Esophagus muscularis mucosa (tissue), 4 donors: ENCODE measurements around the gene MEST. TPM values are rescaled to one million over a fixed set of nuclear protein-coding genes. Genes with fewer than 3 reads are reported as not detected.

Experiments used
- DNase-seq: peaks from one replicate; pipeline ENCODE4 v3.0.0-alpha.2; 2017; ENCODE audit errors: extremely low spot score
- H3K27ac ChIP-seq, 4 donors: fragments of 200-600 bp; sonication (generic); replicated peaks in 1 of 4; 1 replicate in 3 of 4; 2 replicates in 1 of 4; pipeline ENCODE4 v1.5.1; 2016 to 2019; ENCODE audit warnings: mild to moderate bottlenecking in 1 of 4
- H3K27me3 ChIP-seq, 4 donors: fragments of 200-600 bp; sonication (generic); one replicate each; pipeline versions ENCODE4 v1.5.1 to v1.6.0; 2016 to 2019
- H3K36me3 ChIP-seq, 4 donors: fragments of 200-600 bp; sonication (generic); one replicate each; pipeline ENCODE4 v1.5.1; 2016 to 2019
- H3K4me1 ChIP-seq, 4 donors: fragments of 200-600 bp; sonication (generic); one replicate each; pipeline ENCODE4 v1.5.1; 2016 to 2019
- H3K4me3 ChIP-seq, 4 donors: fragments of 200-600 bp; sonication (generic); 1 replicate in 2 of 4; 2 replicates in 2 of 4; pipeline ENCODE4 v1.5.1; 2016 to 2019; ENCODE audit warnings: mild to moderate bottlenecking in 4 of 4, moderate library complexity in 1 of 4
- H3K9me3 ChIP-seq, 4 donors: fragments of 200-600 bp; sonication (generic); 1 replicate in 3 of 4; 2 replicates in 1 of 4; pipeline ENCODE4 v1.5.1; 2016 to 2019
- CTCF ChIP-seq, 3 experiments: fragments of 200-600 bp in 2 of 3; fragments of 450-650 bp in 1 of 3; sonication (generic) in 2 of 3; IDR thresholded peaks; one replicate each; pipeline ENCODE4 v1.5.1; 2017 to 2019; ENCODE audit warnings: antibody characterized with exemption in 3 of 3, mild to moderate bottlenecking in 2 of 3, moderate library complexity in 1 of 3
- EP300 ChIP-seq: sonication (generic); formaldehyde crosslinking; IDR thresholded peaks from one replicate; pipeline ENCODE4 v1.6.1; 2017; ENCODE audit warnings: antibody characterized with exemption
- POLR2A ChIP-seq: fragments of 450-650 bp; IDR thresholded peaks from one replicate; pipeline ENCODE4 v1.6.1; 2017; ENCODE audit warnings: antibody characterized with exemption, moderate library complexity, mild to moderate bottlenecking, low read depth
- POLR2AphosphoS5 ChIP-seq, 2 donors: sonication (generic); formaldehyde crosslinking; IDR thresholded peaks; one replicate each; pipeline ENCODE4 v1.6.1; 2017; ENCODE audit warnings: antibody characterized with exemption in 2 of 2
- WGBS: methylation state at CpG from one replicate; pipeline ENCODE4 v1.1.5; 2018; 5-methylcytosine and 5-hydroxymethylcytosine counted together
- intact Hi-C: fragments of 100-400 bp; cut with DNase I; formaldehyde crosslinking; loops from one replicate; pipeline ENCODE4 v1.15.1; 2023
- total RNA-seq, 4 donors: library from RNA; depleted of rRNA; stranded (reverse); fragments of >200 nt; gene quantifications; one replicate each; pipeline versions ENCODE4 v1.1.0 to v1.2.1, GENCODE V29; 2016

The MEST gene
- total RNA-seq, 4 donors from 2014 or later, result 2.6 to 4.6 (median 3.1) TPM

DNA sequence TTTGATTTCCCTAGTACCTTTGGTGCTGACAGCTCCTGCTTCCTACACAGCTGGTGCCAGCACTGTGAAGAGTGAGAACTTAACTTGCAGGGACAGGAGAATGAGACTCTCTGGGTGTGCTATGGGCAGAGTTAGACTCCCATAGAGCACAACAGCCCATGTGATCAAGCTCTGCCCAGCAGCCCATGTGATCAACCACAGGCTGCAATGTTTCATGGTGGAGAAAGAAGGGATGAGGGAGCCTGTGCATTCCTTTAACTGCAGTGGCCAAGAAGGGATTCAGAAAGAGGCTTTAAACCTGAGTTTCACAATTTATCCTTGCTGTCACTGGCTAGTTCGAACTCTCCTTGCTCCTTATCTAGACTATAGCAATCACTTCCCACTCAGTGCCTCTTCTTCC, 10.0 kb upstream of the MEST start:
- WGBS, result 33% methylated on average over 1 of the region's 1 CpG
- intact Hi-C loops, result no loop called here
- Histone ChIP-seq H3K9me3 (peaks cover 0 to 13% (median 4%) of the 10 kb centered on the region in 4 donors), H3K36me3 (no peaks in the 10 kb centered on the region), H3K4me1 (peaks cover 11 to 14% (median 12%) of the 10 kb centered on the region in 4 donors), H3K4me3 (no peak overlapping the region), H3K27ac (no peak overlapping the region), H3K27me3 (peaks cover 0 to 35% (median 13%) of the 10 kb centered on the region in 4 donors)
- no peak for DNase-seq
- TF ChIP-seq POLR2AphosphoS5 (IDR thresholded peaks at IDR 0.05), result no peak
- no peak for TF ChIP-seq EP300
- no peak for TF ChIP-seq POLR2A
- no peak for TF ChIP-seq CTCF (IDR thresholded peaks at IDR 0.05)

DNA sequence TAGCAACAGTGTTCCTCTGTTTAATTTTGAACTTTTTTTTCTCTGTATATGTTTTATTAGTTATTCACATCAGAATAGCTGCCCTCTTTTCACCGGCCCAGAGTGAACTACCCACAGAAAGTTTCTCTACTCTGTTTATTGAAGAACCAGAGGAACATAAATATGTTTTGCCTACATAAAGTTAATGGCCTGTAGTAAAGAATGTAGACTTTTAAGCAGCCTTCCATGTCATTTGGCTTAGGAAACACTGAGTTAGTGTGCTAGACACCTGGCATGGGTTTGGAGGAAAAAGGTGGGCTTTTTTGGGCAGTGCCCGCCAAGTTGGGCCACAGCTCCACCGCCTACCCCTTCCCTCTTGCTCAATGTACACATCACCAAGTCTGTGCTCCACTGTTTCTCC, 8.9 kb upstream of the MEST start:
- Histone ChIP-seq H3K27ac (no peak overlapping the region), H3K4me1 (peaks cover 11 to 14% (median 12%) of the 10 kb centered on the region in 4 donors), H3K36me3 (no peaks in the 10 kb centered on the region), H3K4me3 (no peak overlapping the region), H3K9me3 (peaks cover 0 to 5% (median 2%) of the 10 kb centered on the region in 4 donors), H3K27me3 (peaks cover 0 to 44% (median 13%) of the 10 kb centered on the region in 4 donors)
- no peak for DNase-seq
- 88% methylated on average over 3 of the region's 3 CpGs for WGBS
- TF ChIP-seq POLR2AphosphoS5 (IDR thresholded peaks at IDR 0.05), result no peak
- no peak for TF ChIP-seq CTCF (IDR thresholded peaks at IDR 0.05)
- no peak for TF ChIP-seq POLR2A
- no peak for TF ChIP-seq EP300
- intact Hi-C loops, result no loop called here

GRCh38 chr7:130485734-130486113, 6.2 kb upstream of the MEST start:
- H3K27ac ChIP-seq, result no peak overlapping the region
- peaks cover 0 to 66% (median 13%) of the 10 kb centered on the region in 4 donors for H3K27me3 ChIP-seq
- DNase-seq, result no peak
- intact Hi-C loops, result no loop called here
- peaks cover 15 to 20% (median 18%) of the 10 kb centered on the region in 4 donors for H3K4me1 ChIP-seq
- 75% methylated on average over 11 of the region's 11 CpGs for WGBS
- TF ChIP-seq CTCF (IDR thresholded peaks at IDR 0.05) (no peak), POLR2A (no peak), POLR2AphosphoS5 (IDR thresholded peaks at IDR 0.05) (no peak), EP300 (no peak)
- H3K9me3 ChIP-seq, result no peaks in the 10 kb centered on the region
- H3K4me3 ChIP-seq, result peak overlapping the region; percentile 42 to 58 (median 49)
- H3K36me3 ChIP-seq, result no peaks in the 10 kb centered on the region

DNA sequence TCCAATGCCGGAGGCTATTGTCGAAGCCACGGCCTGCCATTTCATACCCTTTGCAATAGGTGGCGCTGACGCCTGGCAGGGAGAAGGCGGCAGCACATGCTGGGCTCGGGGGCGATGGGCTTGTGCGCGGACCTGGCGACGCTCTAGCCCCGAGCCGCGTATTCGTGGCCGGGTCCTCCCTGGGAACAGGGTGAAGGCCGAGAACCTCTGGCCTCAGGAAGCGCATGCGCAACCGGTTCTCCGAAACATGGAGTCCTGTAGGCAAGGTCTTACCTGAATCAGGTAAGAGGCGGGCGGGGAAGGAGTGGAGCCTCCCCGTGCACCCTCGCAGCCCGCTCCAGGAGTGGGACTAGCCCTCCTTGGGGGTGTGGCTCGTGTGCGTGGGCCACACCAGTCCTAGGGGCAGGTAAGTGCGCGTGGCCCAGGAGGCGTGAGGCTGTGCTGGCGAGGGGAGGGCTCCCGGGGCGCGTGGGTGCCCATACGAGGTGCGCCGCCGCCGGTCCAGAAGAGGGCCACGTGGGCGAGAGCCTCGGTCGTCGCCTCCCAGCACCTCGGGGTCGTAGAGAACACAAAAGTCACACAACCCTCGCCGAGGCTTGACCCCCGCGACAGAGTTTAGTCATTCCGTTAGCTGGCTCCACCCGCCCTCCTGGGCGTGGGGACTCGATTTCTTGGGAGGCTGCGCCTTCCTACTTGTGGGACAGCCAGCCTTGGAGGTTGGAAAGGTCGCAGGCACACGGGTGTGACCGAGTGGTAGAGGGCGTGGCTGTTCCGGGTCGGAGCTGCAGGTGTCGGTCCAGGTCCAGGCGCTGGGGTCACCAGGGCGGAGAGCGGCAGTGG, 5.6 kb upstream of the MEST start:
- Histone ChIP-seq H3K4me3 (peak overlapping the region; percentile 42 to 58 (median 49)), H3K36me3 (no peaks in the 10 kb centered on the region), H3K27ac (no peak overlapping the region), H3K4me1 (peaks cover 19 to 26% (median 23%) of the 10 kb centered on the region in 4 donors), H3K9me3 (no peaks in the 10 kb centered on the region), H3K27me3 (peaks cover 0 to 72% (median 16%) of the 10 kb centered on the region in 4 donors)
- 22% methylated on average over 56 of the region's 67 CpGs for WGBS
- no peak for TF ChIP-seq EP300
- peak; percentile 42 to 62 (median 46) for TF ChIP-seq CTCF (IDR thresholded peaks at IDR 0.05)
- no peak for DNase-seq
- intact Hi-C loops, result no loop called here
